WTC11 (cell line): ENCODE results near the gene LRRC38. TPM values are rescaled to one million over a fixed set of nuclear protein-coding genes. Genes with fewer than 3 reads are reported as not detected.

Source experiments
- ATAC-seq: fragments of 200-7000 bp; cut with Tn5 transposase; 2 replicates; pipeline ENCODE4 v1.10.0; 2021; ENCODE audit warnings: mild to moderate bottlenecking, moderate library complexity
- CTCF ChIA-PET: fragments of 300-600 bp; sonication (Branson Sonifier 250); formaldehyde crosslinking; loops from one replicate; lab custom pipeline; 2021; ENCODE audit warnings: antibody characterized with exemption; lab: Charles Lee
- POLR2A ChIA-PET: fragments of 350-600 bp; sonication (Branson Sonifier 250); formaldehyde crosslinking; loops from one replicate; lab custom pipeline; 2021; ENCODE audit warnings: antibody characterized with exemption; lab: Charles Lee
- DNase-seq: peaks from one replicate; pipeline ENCODE4 v3.0.0; 2021; ENCODE audit warnings: low spot score
- H3K27ac Mint-ChIP-seq: 2 replicates; pipeline ENCODE4 v1.8.0; 2021; ENCODE audit warnings: mixed read lengths
- H3K27me3 Mint-ChIP-seq: 2 replicates; pipeline ENCODE4 v1.8.0; 2021; ENCODE audit warnings: low read depth, mild to moderate bottlenecking, moderate library complexity, mixed read lengths
- H3K36me3 Mint-ChIP-seq: 2 replicates; pipeline ENCODE4 v1.8.0; 2021; ENCODE audit warnings: mixed read lengths
- H3K4me1 Mint-ChIP-seq: 2 replicates; pipeline ENCODE4 v1.8.0; 2022; ENCODE audit warnings: mixed read lengths
- H3K4me3 Mint-ChIP-seq: 2 replicates; pipeline ENCODE4 v1.8.0; 2021; ENCODE audit warnings: mild to moderate bottlenecking, moderate library complexity, mixed read lengths
- H3K9me3 Mint-ChIP-seq: 2 replicates; pipeline ENCODE4 v1.8.0; 2021; ENCODE audit warnings: mixed read lengths
- AR ChIP-seq: fragments of 250-450 bp; sonication (Bioruptor Pico); IDR thresholded peaks from 2 replicates; pipeline ENCODE4 v1.9.0; 2021; ENCODE audit warnings: mild to moderate bottlenecking
- ARID4B ChIP-seq: sonication (generic); formaldehyde crosslinking; IDR thresholded peaks from 2 replicates; pipeline ENCODE4 v1.8.0; 2023; ENCODE audit warnings: missing genetic modification reagents, mild to moderate bottlenecking, borderline replicate concordance
- EMX1 ChIP-seq: fragments of 250-450 bp; sonication (Bioruptor Pico); IDR thresholded peaks from 2 replicates; pipeline ENCODE4 v1.8.0; 2021; ENCODE audit warnings: mild to moderate bottlenecking
- ERG ChIP-seq: fragments of 250-450 bp; sonication (Bioruptor Pico); IDR thresholded peaks from 2 replicates; pipeline ENCODE4 v1.8.0; 2021; ENCODE audit warnings: mild to moderate bottlenecking
- FOXP4 ChIP-seq: sonication (generic); formaldehyde crosslinking; IDR thresholded peaks from 2 replicates; pipeline ENCODE4 v1.8.0; 2022; ENCODE audit warnings: mild to moderate bottlenecking, missing genetic modification reagents
- GABPB1 ChIP-seq: sonication (generic); formaldehyde crosslinking; IDR thresholded peaks from 2 replicates; pipeline ENCODE4 v1.8.1; 2023; ENCODE audit warnings: mild to moderate bottlenecking, missing genetic modification reagents
- HMGA2 ChIP-seq: fragments of 250-450 bp; sonication (Bioruptor Pico); IDR thresholded peaks from 2 replicates; pipeline ENCODE4 v1.4.0; 2021; ENCODE audit warnings: mild to moderate bottlenecking, moderate library complexity
- NFE2L1 ChIP-seq: sonication (generic); formaldehyde crosslinking; IDR thresholded peaks from 2 replicates; pipeline ENCODE4 v1.8.1; 2023; ENCODE audit warnings: missing genetic modification reagents
- NR2C2 ChIP-seq: sonication (generic); formaldehyde crosslinking; IDR thresholded peaks from 2 replicates; pipeline ENCODE4 v1.8.0; 2022; ENCODE audit warnings: mild to moderate bottlenecking, missing genetic modification reagents
- NR3C1 ChIP-seq: sonication (generic); formaldehyde crosslinking; conservative IDR thresholded peaks from 2 replicates; pipeline ENCODE4 v1.8.1; 2023; ENCODE audit warnings: low read depth, mild to moderate bottlenecking, missing genetic modification reagents
- SMAD4 ChIP-seq: sonication (generic); formaldehyde crosslinking; IDR thresholded peaks from 2 replicates; pipeline ENCODE4 v1.8.0; 2022; ENCODE audit warnings: mild to moderate bottlenecking, missing genetic modification reagents
- TEAD4 ChIP-seq: sonication (generic); formaldehyde crosslinking; IDR thresholded peaks from 2 replicates; pipeline ENCODE4 v1.8.0; 2022; ENCODE audit warnings: mild to moderate bottlenecking, missing genetic modification reagents
- USF1 ChIP-seq: sonication (generic); formaldehyde crosslinking; IDR thresholded peaks from 2 replicates; pipeline ENCODE4 v1.8.0; 2022; ENCODE audit warnings: mild to moderate bottlenecking, missing genetic modification reagents
- ZNF121 ChIP-seq: sonication (generic); formaldehyde crosslinking; IDR thresholded peaks from 2 replicates; pipeline ENCODE4 v1.8.0; 2023; ENCODE audit warnings: missing genetic modification reagents
- ZNF396 ChIP-seq: fragments of 250-450 bp; sonication (Bioruptor Pico); IDR thresholded peaks from 2 replicates; pipeline ENCODE4 v1.8.0; 2021; ENCODE audit warnings: mild to moderate bottlenecking, moderate library complexity, borderline replicate concordance
- ZNF532 ChIP-seq: fragments of 250-450 bp; sonication (Bioruptor Pico); IDR thresholded peaks from 2 replicates; pipeline ENCODE4 v1.9.0; 2021; ENCODE audit warnings: mild to moderate bottlenecking, borderline replicate concordance
- total RNA-seq: library from RNA; stranded (reverse); gene quantifications from 3 replicates; pipeline ENCODE4 v1.2.3, GENCODE V29; 2021

Gene LRRC38
- total RNA-seq, 1 experiment from 2014 or later, result 0.15 TPM

GRCh38 chr1:13510499-13510898 lies 3.3 kb downstream of the LRRC38 start:
- TF ChIP-seq HMGA2 (CRISPR knock-in tag), result no peak
- TF ChIP-seq EMX1 (CRISPR knock-in tag), result no peak
- no peak for TF ChIP-seq USF1
- TF ChIP-seq GABPB1 (CRISPR knock-in tag), result no peak
- no peak for TF ChIP-seq FOXP4 (CRISPR knock-in tag)
- TF ChIP-seq ZNF121 (CRISPR knock-in tag), result no peak
- no peak for TF ChIP-seq NFE2L1
- TF ChIP-seq AR (CRISPR knock-in tag), result no peak
- no peak for TF ChIP-seq ERG (CRISPR knock-in tag)
- no peak for TF ChIP-seq ZNF396
- TF ChIP-seq SMAD4 (CRISPR knock-in tag), result no peak
- TF ChIP-seq ZNF532 (CRISPR knock-in tag), result no peak
- TF ChIP-seq TEAD4, result no peak
- TF ChIP-seq NR2C2 (CRISPR knock-in tag), result no peak
- no peak for TF ChIP-seq NR3C1 (CRISPR knock-in tag)
- H3K9me3 Mint-ChIP-seq, result no peaks in the 10 kb centered on the region
- DNase-seq (no peak), ATAC-seq (no peak)
- ChIA-PET CTCF (no interaction called here), POLR2A (no interaction called here)
- no peaks in the 10 kb centered on the region for H3K36me3 Mint-ChIP-seq
- no peak overlapping the region for H3K4me3 Mint-ChIP-seq
- peaks cover 65% of the 10 kb centered on the region for H3K27me3 Mint-ChIP-seq
- no peak overlapping the region for H3K27ac Mint-ChIP-seq
- H3K4me1 Mint-ChIP-seq, result peaks cover 20% of the 10 kb centered on the region

GRCh38 chr1:13507075-13507474 lies 6.7 kb downstream of the LRRC38 start:
- H3K27me3 Mint-ChIP-seq, result peaks cover 33% of the 10 kb centered on the region

More at GRCh38 chr1:13507075-13507474, 6.7 kb downstream of the LRRC38 start:
- Mint-ChIP-seq H3K9me3 (no peaks in the 10 kb centered on the region), H3K27ac (no peak overlapping the region), H3K4me3 (no peak overlapping the region), H3K36me3 (no peaks in the 10 kb centered on the region), H3K4me1 (peaks cover 28% of the 10 kb centered on the region)
- TF ChIP-seq ARID4B (CRISPR knock-in tag), result no peak
- DNase-seq, result no peak
- ChIA-PET CTCF (no interaction called here), POLR2A (no interaction called here)
- ATAC-seq, result no peak
